ENCODE data around the gene SFT2D1. TPM values are rescaled to one million over a fixed set of nuclear protein-coding genes. Genes with fewer than 3 reads are reported as not detected.

SFT2D1 gene
- polyA plus RNA-seq, 3 donors: 48.1 to 166 (median 140) TPM

DNA sequence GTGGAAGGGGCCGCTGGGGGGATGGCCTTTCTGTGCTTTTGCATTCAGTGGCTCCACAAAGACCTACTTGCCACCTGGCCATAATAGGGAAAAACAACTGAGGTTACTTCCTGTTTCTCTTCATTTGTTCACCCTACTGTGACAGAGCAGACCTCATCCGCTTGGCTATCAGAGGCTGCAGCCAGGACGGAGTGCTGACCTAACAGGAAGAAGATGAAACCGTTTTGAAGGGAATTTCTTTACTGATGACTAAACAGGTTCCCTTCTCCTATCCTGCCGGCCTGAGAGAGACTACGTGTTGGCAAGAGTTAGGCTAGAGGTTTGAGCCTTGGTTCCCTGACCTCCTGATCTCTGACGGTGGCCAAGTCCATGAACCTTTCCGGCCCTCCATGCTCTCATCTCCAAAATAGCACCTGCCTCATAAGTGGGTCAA lies 55.5 kb downstream of the SFT2D1 start:
- DNase-seq: peak; percentile 37 to 86 (median 39)
- Histone ChIP-seq H2AFZ (ENCODE audit: insufficient read depth, low read depth, low read length, poor library complexity, severe bottlenecking) (no peak overlapping the region), H3K79me2 (ENCODE audit: insufficient read depth, low read length) (no peaks in the 10 kb centered on the region), H3K27me3 (ENCODE audit: control insufficient read depth in 2 of 2, insufficient read depth in 2 of 2, low read length in 2 of 2) (no peaks in the 10 kb centered on the region), H3K9ac (ENCODE audit: insufficient read depth, low read length, poor library complexity, severe bottlenecking) (no peak overlapping the region), H3K9me3 (replicated peaks in 1 of 2; ENCODE audit: control insufficient read depth in 1 of 2, insufficient read depth in 1 of 2, low read length in 2 of 2) (no peaks in the 10 kb centered on the region), H3K36me3 (replicated peaks in 1 of 2; ENCODE audit: control insufficient read depth in 1 of 2, insufficient read depth in 2 of 2, low read length in 2 of 2) (no peaks in the 10 kb centered on the region), H3K4me3 (replicated peaks in 1 of 3; ENCODE audit: low read depth in 2 of 3, low read length in 3 of 3) (no peak overlapping the region), H3K4me2 (replicated peaks; ENCODE audit: extremely low read depth, low read length, poor library complexity, severe bottlenecking) (no peak overlapping the region), H3K27ac (ENCODE audit: low read depth in 1 of 2, low read length in 2 of 2) (no peak overlapping the region), H4K20me1 (ENCODE audit: insufficient read depth, low read length) (no peaks in the 10 kb centered on the region), H3K4me1 (ENCODE audit: control insufficient read depth in 1 of 2, insufficient read depth in 2 of 2, low read length in 2 of 2) (no peaks in the 10 kb centered on the region)
- Mint-ChIP-seq H3K27me3 (ENCODE audit: low read depth in 3 of 3) (peaks cover 2 to 6% (median 5%) of the 10 kb centered on the region in 3 donors), H3K27ac (peak overlapping the region in 4 of 7 donors; percentile 4 to 85 (median 41)), H3K9me3 (no peaks in the 10 kb centered on the region), H3K4me3 (no peak overlapping the region), H3K36me3 (no peaks in the 10 kb centered on the region), H3K4me1 (peaks cover 7% of the 10 kb centered on the region)
- intact Hi-C loops (cut with micrococcal nuclease): no loop called here
- TF ChIP-seq, protein P1, sequence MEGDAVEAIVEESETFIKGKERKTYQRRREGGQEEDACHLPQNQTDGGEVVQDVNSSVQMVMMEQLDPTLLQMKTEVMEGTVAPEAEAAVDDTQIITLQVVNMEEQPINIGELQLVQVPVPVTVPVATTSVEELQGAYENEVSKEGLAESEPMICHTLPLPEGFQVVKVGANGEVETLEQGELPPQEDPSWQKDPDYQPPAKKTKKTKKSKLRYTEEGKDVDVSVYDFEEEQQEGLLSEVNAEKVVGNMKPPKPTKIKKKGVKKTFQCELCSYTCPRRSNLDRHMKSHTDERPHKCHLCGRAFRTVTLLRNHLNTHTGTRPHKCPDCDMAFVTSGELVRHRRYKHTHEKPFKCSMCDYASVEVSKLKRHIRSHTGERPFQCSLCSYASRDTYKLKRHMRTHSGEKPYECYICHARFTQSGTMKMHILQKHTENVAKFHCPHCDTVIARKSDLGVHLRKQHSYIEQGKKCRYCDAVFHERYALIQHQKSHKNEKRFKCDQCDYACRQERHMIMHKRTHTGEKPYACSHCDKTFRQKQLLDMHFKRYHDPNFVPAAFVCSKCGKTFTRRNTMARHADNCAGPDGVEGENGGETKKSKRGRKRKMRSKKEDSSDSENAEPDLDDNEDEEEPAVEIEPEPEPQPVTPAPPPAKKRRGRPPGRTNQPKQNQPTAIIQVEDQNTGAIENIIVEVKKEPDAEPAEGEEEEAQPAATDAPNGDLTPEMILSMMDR (IDR thresholded peaks at IDR 0.05): no peak
- 80% methylated on average over 1 of the region's 8 CpGs for WGBS (ENCODE audit: insufficient coverage)

DNA sequence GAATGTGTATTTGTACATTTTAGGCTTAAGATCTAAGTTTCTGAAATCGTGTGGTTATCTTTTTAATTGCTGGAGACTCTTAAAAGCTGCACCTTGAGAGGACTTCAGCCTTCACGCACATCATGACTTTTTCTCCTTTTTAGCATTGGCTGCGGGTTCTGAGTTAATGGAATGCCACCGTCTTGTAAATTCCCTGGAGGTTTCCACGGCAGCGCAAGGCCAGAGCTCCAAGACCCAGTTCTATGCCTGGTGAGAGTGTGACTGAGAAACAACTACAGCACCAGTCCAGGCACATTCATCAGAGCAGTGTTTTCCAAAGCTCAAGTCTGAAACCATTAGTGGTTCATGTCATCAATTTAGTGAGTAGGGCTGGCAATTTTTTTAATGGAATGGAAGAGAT lies 57.1 kb downstream of the SFT2D1 start:
- H3K4me1 ChIP-seq (ENCODE audit: control insufficient read depth in 1 of 2, insufficient read depth in 2 of 2, low read length in 2 of 2): no peaks in the 10 kb centered on the region
- H4K20me1 ChIP-seq (ENCODE audit: insufficient read depth, low read length): no peaks in the 10 kb centered on the region
- H3K4me3 ChIP-seq (replicated peaks in 1 of 3; ENCODE audit: low read depth in 2 of 3, low read length in 3 of 3): no peak overlapping the region
- intact Hi-C loops (cut with micrococcal nuclease): no loop called here
- 100% methylated on average over 4 of the region's 6 CpGs for WGBS (ENCODE audit: insufficient coverage)
- Mint-ChIP-seq H3K36me3 (no peaks in the 10 kb centered on the region), H3K27me3 (ENCODE audit: low read depth in 3 of 3) (peaks cover 4 to 8% (median 5%) of the 10 kb centered on the region in 3 donors), H3K4me3 (no peak overlapping the region), H3K4me1 (peaks cover 7% of the 10 kb centered on the region), H3K9me3 (no peaks in the 10 kb centered on the region), H3K27ac (peak overlapping the region in 1 of 7 donors; percentile 27)
- no peak overlapping the region for H3K9ac ChIP-seq (ENCODE audit: insufficient read depth, low read length, poor library complexity, severe bottlenecking)
- TF ChIP-seq, protein P1 (IDR thresholded peaks at IDR 0.05): no peak
- H3K27ac ChIP-seq (ENCODE audit: low read depth in 1 of 2, low read length in 2 of 2): no peak overlapping the region
- H3K4me2 ChIP-seq (replicated peaks; ENCODE audit: extremely low read depth, low read length, poor library complexity, severe bottlenecking): no peak overlapping the region
- no peak overlapping the region for H2AFZ ChIP-seq (ENCODE audit: insufficient read depth, low read depth, low read length, poor library complexity, severe bottlenecking)
- no peaks in the 10 kb centered on the region for H3K79me2 ChIP-seq (ENCODE audit: insufficient read depth, low read length)
- no peaks in the 10 kb centered on the region for H3K9me3 ChIP-seq (replicated peaks in 1 of 2; ENCODE audit: control insufficient read depth in 1 of 2, insufficient read depth in 1 of 2, low read length in 2 of 2)
- no peaks in the 10 kb centered on the region for H3K36me3 ChIP-seq (replicated peaks in 1 of 2; ENCODE audit: control insufficient read depth in 1 of 2, insufficient read depth in 2 of 2, low read length in 2 of 2)
- no peak for DNase-seq
- H3K27me3 ChIP-seq (ENCODE audit: control insufficient read depth in 2 of 2, insufficient read depth in 2 of 2, low read length in 2 of 2): no peaks in the 10 kb centered on the region

Measured in CD14-positive monocyte (primary cell).